Ovary (tissue), 9 donors: ENCODE results near the gene IGF1R. TPM values are rescaled to one million over a fixed set of nuclear protein-coding genes. Genes with fewer than 3 reads are reported as not detected.

ENCODE experiments used
- DNase-seq, 5 donors: peaks; one replicate each; pipeline ENCODE4 v3.0.0-alpha.2; 2019 to 2020
- H3K27ac ChIP-seq, 2 donors: fragments of 200-600 bp; one replicate each; pipeline versions ENCODE4 v1.5.1 to v1.8.0; 2019 to 2022
- H3K27me3 ChIP-seq: fragments of 200-600 bp; one replicate; pipeline ENCODE4 v1.8.0; 2022
- H3K36me3 ChIP-seq: fragments of 200-600 bp; sonication (generic); one replicate; pipeline ENCODE4 v1.5.1; 2019
- H3K4me1 ChIP-seq: one replicate; pipeline ENCODE4 v1.8.1; 2013; ENCODE audit warnings: mild to moderate bottlenecking, moderate library complexity; ENCODE audit not compliant: insufficient read depth
- H3K4me3 ChIP-seq: fragments of 200-600 bp; sonication (generic); one replicate; pipeline ENCODE4 v1.5.1; 2017
- H3K9me3 ChIP-seq, 2 donors: fragments of 200-600 bp in 1 of 2; sonication (generic) in 1 of 2; one replicate each; pipeline versions ENCODE4 v1.5.1 to v1.8.1; 2013 to 2019; ENCODE audit warnings: mild to moderate bottlenecking in 1 of 2, moderate library complexity in 1 of 2
- EP300 ChIP-seq: sonication (generic); formaldehyde crosslinking; IDR thresholded peaks from one replicate; pipeline ENCODE4 v1.6.1; 2017; ENCODE audit warnings: antibody characterized with exemption
- POLR2A ChIP-seq: fragments of 450-650 bp; IDR thresholded peaks from one replicate; pipeline ENCODE4 v1.6.1; 2017; ENCODE audit warnings: antibody characterized with exemption, mild to moderate bottlenecking, moderate library complexity
- WGBS, 3 donors: extraction: QIAGEN DNeasy Blood & Tissue Kit in 1 of 3; methylation state at CpG; one replicate each; pipeline versions ENCODE4 v1.1.5 to v1.1.7; 2013 to 2017; 5-methylcytosine and 5-hydroxymethylcytosine counted together
- intact Hi-C, 4 donors: fragments of 100-400 bp; cut with DNase I; formaldehyde crosslinking; loops; one replicate each; pipeline versions ENCODE4 v1.11.0 to v1.15.1; 2022 to 2023
- polyA plus RNA-seq, 2 donors: library from polyadenylated mRNA; stranded (reverse); fragments of 200-250 nt in 1 of 2; fragments of 350-450 nt in 1 of 2; fragmentation: Illumina TruSeq in 1 of 2; extraction: RNeasy Lipid Tissue Mini Kit (QIAGEN cat#74804) in 1 of 2; gene quantifications; one replicate each; pipeline ENCODE4 v1.2.3, GENCODE V29; 2013 to 2014
- total RNA-seq, 7 donors: library from RNA; depleted of rRNA in 2 of 7; stranded (reverse); fragments of >200 nt in 2 of 7; fragmentation: NEBNext Ultra II Directional in 3 of 7; extraction: Animal tissue kit (Norgen Biotek cat#: 25700) in 3 of 7; gene quantifications; one replicate each; pipeline versions ENCODE4 v1.1.0 to v1.2.4, GENCODE V29; 2016 to 2023
- TF ChIP-seq, protein P1 (sequence below), 3 donors: fragments of 450-650 bp in 2 of 3; fragments of 200-600 bp in 1 of 3; IDR thresholded peaks; one replicate each; pipeline versions ENCODE4 v1.5.1 to v1.8.0; 2016 to 2022; ENCODE audit warnings: antibody characterized with exemption in 3 of 3, mild to moderate bottlenecking in 1 of 3
- donor health status: DM: no; HTN: no; CAD: no; lungs with moderate emphysema.
- donor health status: DM: no; HTN: no; CAD: no.
- donor health status: Bipolar disorder and iron deficiency.
- donor health status: DM: yes; HTN: yes; CAD: no.
- donor health status: DM: no; HTN: no; CAD: no.
- donor health status: DM: yes; HTN: yes; CAD: no.

The IGF1R gene
- total and polyA plus RNA-seq, 9 donors = 15.4 to 88.7 (median 68.9) TPM

GRCh38 chr15:98894312-98894711 lies 246.0 kb downstream of the IGF1R start:
- H3K27me3 ChIP-seq = no peaks in the 10 kb centered on the region
- H3K27ac ChIP-seq = no peak overlapping the region
- H3K36me3 ChIP-seq = no peaks in the 10 kb centered on the region
- no peak for DNase-seq
- no peak overlapping the region for H3K4me3 ChIP-seq
- H3K9me3 ChIP-seq = no peaks in the 10 kb centered on the region
- WGBS, 3 donors = 66 to 76% (median 68%) methylated on average over 4 of the region's 4 CpGs
- H3K4me1 ChIP-seq = peaks cover 18% of the 10 kb centered on the region
- intact Hi-C loops = no loop called here
- TF ChIP-seq EP300 (no peak), POLR2A (no peak)
- TF ChIP-seq, protein P1, sequence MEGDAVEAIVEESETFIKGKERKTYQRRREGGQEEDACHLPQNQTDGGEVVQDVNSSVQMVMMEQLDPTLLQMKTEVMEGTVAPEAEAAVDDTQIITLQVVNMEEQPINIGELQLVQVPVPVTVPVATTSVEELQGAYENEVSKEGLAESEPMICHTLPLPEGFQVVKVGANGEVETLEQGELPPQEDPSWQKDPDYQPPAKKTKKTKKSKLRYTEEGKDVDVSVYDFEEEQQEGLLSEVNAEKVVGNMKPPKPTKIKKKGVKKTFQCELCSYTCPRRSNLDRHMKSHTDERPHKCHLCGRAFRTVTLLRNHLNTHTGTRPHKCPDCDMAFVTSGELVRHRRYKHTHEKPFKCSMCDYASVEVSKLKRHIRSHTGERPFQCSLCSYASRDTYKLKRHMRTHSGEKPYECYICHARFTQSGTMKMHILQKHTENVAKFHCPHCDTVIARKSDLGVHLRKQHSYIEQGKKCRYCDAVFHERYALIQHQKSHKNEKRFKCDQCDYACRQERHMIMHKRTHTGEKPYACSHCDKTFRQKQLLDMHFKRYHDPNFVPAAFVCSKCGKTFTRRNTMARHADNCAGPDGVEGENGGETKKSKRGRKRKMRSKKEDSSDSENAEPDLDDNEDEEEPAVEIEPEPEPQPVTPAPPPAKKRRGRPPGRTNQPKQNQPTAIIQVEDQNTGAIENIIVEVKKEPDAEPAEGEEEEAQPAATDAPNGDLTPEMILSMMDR (IDR thresholded peaks at IDR 0.05) = no peak

DNA sequence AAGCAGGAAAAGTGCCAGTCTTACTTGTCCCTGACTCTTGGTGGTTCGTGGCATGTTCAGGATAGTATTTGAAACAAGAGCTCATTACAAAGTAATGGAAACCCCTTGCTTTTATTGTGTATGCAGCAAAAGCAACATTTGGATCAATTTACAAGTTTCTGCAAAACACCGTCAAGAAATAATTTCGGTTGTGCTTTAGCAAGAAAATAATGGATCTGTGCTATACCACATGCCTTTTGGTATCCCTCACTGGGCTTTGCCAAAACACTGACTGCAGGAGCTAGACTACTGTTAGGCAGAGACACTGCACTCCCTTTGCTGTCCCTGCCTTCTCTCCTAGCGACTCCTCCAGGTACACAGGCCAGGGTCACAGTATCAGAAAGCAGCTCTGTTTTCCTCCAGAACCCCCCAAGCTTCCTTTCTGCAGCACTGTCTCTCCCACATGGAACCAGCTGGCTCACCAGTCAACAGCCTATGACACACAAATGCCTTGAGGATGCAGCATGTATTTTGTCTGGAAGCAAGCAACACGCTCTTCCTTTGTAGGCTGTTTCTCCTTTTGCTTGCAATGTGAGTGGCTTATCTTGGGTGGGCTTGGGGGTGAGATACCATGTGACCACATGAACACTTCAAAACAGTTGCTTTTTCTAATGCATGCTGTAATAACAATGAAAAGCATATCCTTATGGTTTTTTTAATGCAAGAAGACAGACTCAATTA lies 247.8 kb downstream of the IGF1R start:
- Histone ChIP-seq H3K4me3 (no peak overlapping the region), H3K4me1 (peaks cover 22% of the 10 kb centered on the region), H3K27me3 (no peaks in the 10 kb centered on the region), H3K27ac (peak overlapping the region; percentile 27 to 76), H3K9me3 (no peaks in the 10 kb centered on the region), H3K36me3 (no peaks in the 10 kb centered on the region)
- TF ChIP-seq, protein P1 (IDR thresholded peaks at IDR 0.05) = no peak
- TF ChIP-seq POLR2A (no peak), EP300 (no peak)
- intact Hi-C loops = no loop called here
- DNase-seq = no peak
- 19 to 42% (median 20%) methylated on average over 5 of the region's 5 CpGs for WGBS, 3 donors

- DNase-seq = peak in 2 of 5 donors; percentile 49 to 68
Observed at GRCh38 chr15:98896802-98897732, 248.7 kb downstream of the IGF1R start.

GRCh38 chr15:98898122-98898521 lies 249.8 kb downstream of the IGF1R start:
- H3K27ac ChIP-seq = peak overlapping the region in 1 of 2 donors; percentile 76

More at GRCh38 chr15:98896802-98897732, 248.7 kb downstream of the IGF1R start:
- H3K27ac ChIP-seq = peak overlapping the region; percentile 40 to 76
- H3K4me3 ChIP-seq = no peak overlapping the region
- TF ChIP-seq POLR2A (no peak), EP300 (peak; percentile 91)
- no peaks in the 10 kb centered on the region for H3K36me3 ChIP-seq
- H3K4me1 ChIP-seq = peaks cover 24% of the 10 kb centered on the region
- H3K27me3 ChIP-seq = no peaks in the 10 kb centered on the region
- H3K9me3 ChIP-seq = no peaks in the 10 kb centered on the region
- WGBS, 3 donors = 10 to 18% (median 12%) methylated on average over 12 of the region's 12 CpGs
- intact Hi-C loops = no loop called here

More at GRCh38 chr15:98898122-98898521, 249.8 kb downstream of the IGF1R start:
- Histone ChIP-seq H3K9me3 (no peaks in the 10 kb centered on the region), H3K36me3 (no peaks in the 10 kb centered on the region), H3K4me1 (peaks cover 24% of the 10 kb centered on the region), H3K27me3 (no peaks in the 10 kb centered on the region), H3K4me3 (no peak overlapping the region)
- WGBS, 3 donors = 71 to 83% (median 73%) methylated on average over 2 of the region's 2 CpGs
- TF ChIP-seq, protein P1 (IDR thresholded peaks at IDR 0.05) = no peak
- TF ChIP-seq POLR2A (no peak), EP300 (no peak)
- intact Hi-C loops = no loop called here
- DNase-seq = no peak
